GM21528 (cell line): ENCODE data around the gene PPP1R13L.

Experiments used
- ATAC-seq: cut with Tn5 transposase; IDR thresholded peaks from one replicate; pipeline ENCODE4 v1.9.1; 2021; ENCODE audit warnings: mild to moderate bottlenecking, moderate library complexity; ENCODE audit not compliant: unreplicated experiment, low FRiP score

PPP1R13L gene

GRCh38 chr19:45404557-45405434 lies at the start of gene PPP1R13L:
Gene PPP1R13L, minus strand, starts transcription at chr19:45405069. Its CDS starts 6,751 bp downstream, at chr19:45398318.
- no peak for ATAC-seq

GRCh38 chr19:45451850-45452387 lies 47.0 kb upstream of the PPP1R13L start:
- ATAC-seq = no peak

GRCh38 chr19:45451131-45451849 lies 46.4 kb upstream of the PPP1R13L start:
- peak; percentile 24 for ATAC-seq

GRCh38 chr19:45450012-45450333 lies 45.1 kb upstream of the PPP1R13L start:
- ATAC-seq = no peak

- no peak for ATAC-seq
Observed at GRCh38 chr19:45448887-45449299, 44.0 kb upstream of the PPP1R13L start.

GRCh38 chr19:45448425-45448756 lies 43.5 kb upstream of the PPP1R13L start:
- no peak for ATAC-seq

- no peak for ATAC-seq
Observed at GRCh38 chr19:45446944-45447343, 42.1 kb upstream of the PPP1R13L start.

GRCh38 chr19:45446295-45446694 lies 41.4 kb upstream of the PPP1R13L start:
- ATAC-seq = no peak

- no peak for ATAC-seq
Observed at GRCh38 chr19:45445139-45445538, 40.3 kb upstream of the PPP1R13L start.

- ATAC-seq = no peak
Observed at GRCh38 chr19:45444318-45445041, 39.6 kb upstream of the PPP1R13L start.

- ATAC-seq = no peak
Observed at GRCh38 chr19:45443462-45444317, 38.8 kb upstream of the PPP1R13L start.

- no peak for ATAC-seq
Observed at GRCh38 chr19:45442778-45443461, 38.1 kb upstream of the PPP1R13L start.

- ATAC-seq = no peak
Observed at GRCh38 chr19:45442408-45442777, 37.5 kb upstream of the PPP1R13L start.

- ATAC-seq = no peak
Observed at GRCh38 chr19:45440873-45441654, 36.2 kb upstream of the PPP1R13L start.

- no peak for ATAC-seq
Observed at GRCh38 chr19:45440259-45440638, 35.4 kb upstream of the PPP1R13L start.

GRCh38 chr19:45439569-45440258 lies 34.8 kb upstream of the PPP1R13L start:
- ATAC-seq = peak; percentile 57

- ATAC-seq = no peak
Observed at GRCh38 chr19:45439190-45439568, 34.3 kb upstream of the PPP1R13L start.

GRCh38 chr19:45437328-45437727 lies 32.5 kb upstream of the PPP1R13L start:
- ATAC-seq = no peak
